NCI-H2196 treated with DMSO at 0.1 percent for 48 hours (cell line): ENCODE data around the gene CHKB.

Experiments
- DNase-seq: peaks from one replicate; lab custom pipeline; 2025; ENCODE audit not compliant: unreplicated experiment; lab: John Stamatoyannopoulos, UW

Gene CHKB

DNA sequence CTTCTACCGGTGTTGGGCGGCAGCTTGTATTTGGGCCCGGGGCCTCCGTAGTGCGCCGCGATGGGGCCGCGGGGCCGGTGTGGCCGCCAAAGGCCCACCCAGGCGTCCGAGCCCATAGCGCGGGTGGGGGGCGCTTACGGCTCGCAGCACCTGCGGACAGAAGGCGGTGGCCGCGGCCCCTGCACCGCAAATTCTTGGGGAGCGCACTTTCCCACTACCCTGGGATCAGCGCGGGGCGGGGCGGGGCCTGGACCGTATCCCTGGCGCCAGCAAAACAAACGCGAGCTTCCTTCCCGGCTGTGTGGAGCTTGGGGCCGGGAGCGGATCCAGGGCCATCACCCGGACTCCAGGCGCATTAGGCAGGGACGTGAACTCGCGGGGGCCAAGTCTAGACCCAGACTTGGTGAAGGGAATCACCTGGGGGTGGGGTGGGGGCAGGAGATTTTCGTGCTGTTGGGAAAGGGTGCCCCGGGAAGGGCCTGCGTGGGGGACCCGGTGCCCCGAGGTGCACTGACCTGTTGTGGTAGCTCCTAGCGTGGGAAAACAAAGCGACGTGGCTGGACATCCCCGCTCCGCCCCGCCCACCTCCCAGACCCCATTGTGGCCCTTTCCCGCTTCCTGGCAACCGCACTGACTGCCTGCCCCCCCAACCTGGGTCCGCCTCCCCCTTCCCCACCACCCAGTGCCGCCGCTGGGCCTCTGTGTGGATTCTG, 50.5 kb downstream of the CHKB start:
- no peak for DNase-seq

DNA sequence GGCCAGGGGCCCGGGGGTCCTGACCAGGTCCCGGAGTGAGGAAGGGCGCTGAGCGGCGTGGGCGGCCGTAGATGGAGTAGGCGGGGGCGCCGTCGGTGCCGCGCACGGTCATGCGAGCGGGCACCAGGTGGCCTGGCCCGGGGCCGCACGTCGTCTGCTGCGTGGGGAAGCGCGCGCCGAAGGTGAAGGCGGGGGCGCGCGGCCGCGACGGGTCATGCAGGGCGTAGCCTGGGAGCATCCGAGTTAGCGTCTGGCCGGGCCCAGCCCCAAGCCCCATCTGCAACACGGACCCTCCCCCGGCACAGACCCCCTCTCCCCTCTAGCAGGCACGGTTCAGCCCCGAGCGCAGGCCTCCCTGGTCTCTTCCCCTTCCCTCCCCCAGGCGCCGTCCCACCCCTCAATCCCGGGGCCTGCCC, 51.1 kb downstream of the CHKB start:
- peak; percentile 8 for DNase-seq

DNA sequence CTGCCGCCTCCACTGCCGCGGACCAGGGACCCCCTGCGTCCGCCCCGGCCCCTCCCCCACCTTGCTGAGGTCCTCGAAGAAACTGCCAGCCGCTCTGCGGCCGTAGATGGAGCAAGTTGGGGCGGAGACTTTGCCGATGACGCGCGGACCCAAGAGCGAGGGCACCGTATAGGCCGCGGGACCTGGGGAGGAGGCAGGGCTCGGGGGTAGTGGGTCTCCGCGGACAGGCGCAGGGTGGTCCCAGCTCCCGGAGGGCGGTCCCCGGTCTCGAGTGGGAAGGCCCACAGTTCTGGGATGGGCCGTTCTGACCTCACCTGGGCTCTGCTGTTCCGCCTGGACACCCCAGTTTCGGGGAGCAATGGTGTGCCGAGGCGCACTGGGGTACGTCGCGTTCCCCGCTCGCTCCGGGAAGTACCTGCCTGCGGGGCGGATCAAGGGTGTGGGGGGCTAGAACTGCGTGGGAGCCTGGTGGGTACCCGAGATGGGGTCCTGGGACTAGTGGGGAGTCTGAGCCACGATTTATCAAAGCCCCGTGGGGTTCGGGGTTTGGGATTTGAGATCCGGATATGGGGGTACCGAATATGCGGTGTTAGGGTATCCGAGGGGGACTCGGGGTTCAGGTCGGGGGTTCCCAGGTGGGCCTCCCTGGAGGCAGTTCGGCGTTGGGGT, 51.6 kb downstream of the CHKB start:
- peak; percentile 16 for DNase-seq

DNA sequence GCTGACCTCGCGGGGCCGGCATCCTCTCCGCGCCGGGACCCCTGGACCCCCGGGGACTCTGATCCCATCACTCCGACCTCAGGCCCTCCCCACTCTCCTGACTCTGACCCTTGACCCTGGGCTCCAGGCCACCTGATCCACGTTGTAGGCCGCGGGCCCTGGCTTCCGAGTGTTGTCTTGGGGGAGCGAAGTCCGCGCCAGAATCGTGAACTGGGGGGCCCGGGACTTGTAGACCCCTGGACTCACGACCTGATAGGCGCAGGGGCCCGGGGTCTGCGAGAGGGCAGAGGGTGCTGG, 52.1 kb downstream of the CHKB start:
- DNase-seq = no peak

DNA sequence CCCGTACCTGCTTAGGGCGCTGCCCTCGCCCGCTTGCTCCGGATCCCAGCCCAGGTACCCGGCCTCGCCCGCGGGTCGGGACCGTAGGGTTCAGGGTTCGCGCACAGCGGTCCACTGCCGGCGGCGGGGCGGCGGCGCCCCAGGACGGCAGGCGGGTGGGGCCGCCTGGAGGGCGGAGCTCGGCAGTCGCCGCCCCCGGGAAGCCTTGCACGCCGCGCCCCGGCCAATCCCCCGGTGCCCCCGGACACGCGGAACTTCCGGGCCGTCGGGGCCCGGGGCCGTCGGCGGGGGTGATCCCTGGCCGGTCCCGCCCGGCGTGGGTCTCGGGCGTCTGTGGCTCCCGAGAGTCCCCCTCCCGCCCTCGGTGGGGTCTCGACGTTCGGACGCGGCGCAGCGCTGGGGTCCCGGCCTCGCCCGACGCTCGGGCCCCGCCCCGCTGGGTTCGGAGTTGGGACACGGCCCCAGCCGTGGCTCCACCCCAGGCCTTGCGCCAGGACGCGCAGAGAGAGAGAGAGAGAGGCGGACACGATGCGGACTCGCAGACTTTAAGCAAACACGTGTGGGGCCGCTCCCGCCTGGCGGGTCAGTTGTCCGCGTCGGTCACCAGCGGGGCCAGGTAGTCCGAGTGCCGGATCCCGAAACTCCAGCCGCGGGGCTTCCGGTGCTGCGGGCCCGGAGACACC, 52.6 kb downstream of the CHKB start, which contains the start of gene TYMP:
TSS of gene TYMP (minus strand) at position 116 of the 683 bp plus-strand sequence. CDS start 303 bp downstream, outside the sequence.
- no peak for DNase-seq

DNA sequence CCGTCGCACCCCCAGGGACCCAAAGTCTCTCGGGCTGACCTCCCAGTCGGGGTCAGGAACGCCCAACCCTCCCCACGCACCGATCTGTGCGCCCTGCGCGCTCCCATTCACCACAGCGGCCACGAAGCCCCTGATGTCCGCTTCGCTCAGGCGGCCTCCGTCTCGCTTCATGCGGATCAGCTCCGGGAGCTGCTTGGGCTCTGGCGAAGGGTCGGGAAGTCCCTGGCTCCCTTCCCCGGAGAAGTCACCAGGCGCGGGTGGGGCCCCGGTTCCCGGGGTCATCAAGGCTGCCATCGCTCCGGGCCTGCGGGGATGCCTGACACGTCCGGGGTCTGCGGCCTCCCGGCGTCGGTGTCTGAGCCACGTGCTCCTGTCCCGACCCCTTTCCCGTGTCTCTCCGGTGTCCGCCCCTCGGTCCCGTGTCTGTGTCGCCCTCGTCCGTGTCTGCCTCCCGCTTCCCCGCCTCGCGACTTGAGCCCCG, 53.2 kb downstream of the CHKB start:
- no peak for DNase-seq
